DOHH2 (cell line): ENCODE measurements around the gene SMOC2.
"Not testable (repeated sequence)": the region's sequence is repeated elsewhere in the genome, so short reads cannot be mapped to it uniquely, and the experiment has no call there.

Experiments
- EZH2phosphoT487 ChIP-seq: fragments of 200-600 bp; sonication (generic); IDR thresholded peaks from 2 replicates; pipeline ENCODE4 v1.6.1; 2017; ENCODE audit warnings: borderline replicate concordance, mild to moderate bottlenecking, antibody characterized with exemption, low read length, moderate library complexity, mixed read lengths
- TF ChIP-seq, protein P1 (sequence below): fragments of 200-600 bp; sonication (generic); IDR thresholded peaks from one replicate; pipeline ENCODE4 v1.5.1; 2014; ENCODE audit warnings: antibody characterized with exemption, mild to moderate bottlenecking, low read depth, low read length; ENCODE audit not compliant: poor library complexity, severe bottlenecking

DNA sequence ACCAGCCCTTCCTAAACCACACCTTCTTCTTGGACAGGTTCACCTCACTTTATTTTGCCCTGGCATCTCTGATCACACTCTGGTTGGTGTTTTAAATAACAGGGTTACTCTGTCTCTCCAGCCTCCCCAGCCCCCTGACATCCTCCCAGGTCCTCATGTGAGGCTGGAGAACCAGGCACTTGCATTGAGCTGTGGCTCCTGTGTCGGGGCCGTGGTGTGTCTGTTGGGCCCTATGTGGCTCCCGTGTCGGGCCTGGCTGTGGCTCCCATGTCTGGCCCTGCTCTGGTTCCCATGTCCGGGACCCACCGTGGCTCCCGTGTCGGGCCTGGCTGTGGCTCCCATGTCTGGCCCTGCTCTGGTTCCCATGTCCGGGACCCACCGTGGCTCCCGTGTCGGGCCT lies 170.0 kb downstream of the SMOC2 start:
- TF ChIP-seq, protein P1, sequence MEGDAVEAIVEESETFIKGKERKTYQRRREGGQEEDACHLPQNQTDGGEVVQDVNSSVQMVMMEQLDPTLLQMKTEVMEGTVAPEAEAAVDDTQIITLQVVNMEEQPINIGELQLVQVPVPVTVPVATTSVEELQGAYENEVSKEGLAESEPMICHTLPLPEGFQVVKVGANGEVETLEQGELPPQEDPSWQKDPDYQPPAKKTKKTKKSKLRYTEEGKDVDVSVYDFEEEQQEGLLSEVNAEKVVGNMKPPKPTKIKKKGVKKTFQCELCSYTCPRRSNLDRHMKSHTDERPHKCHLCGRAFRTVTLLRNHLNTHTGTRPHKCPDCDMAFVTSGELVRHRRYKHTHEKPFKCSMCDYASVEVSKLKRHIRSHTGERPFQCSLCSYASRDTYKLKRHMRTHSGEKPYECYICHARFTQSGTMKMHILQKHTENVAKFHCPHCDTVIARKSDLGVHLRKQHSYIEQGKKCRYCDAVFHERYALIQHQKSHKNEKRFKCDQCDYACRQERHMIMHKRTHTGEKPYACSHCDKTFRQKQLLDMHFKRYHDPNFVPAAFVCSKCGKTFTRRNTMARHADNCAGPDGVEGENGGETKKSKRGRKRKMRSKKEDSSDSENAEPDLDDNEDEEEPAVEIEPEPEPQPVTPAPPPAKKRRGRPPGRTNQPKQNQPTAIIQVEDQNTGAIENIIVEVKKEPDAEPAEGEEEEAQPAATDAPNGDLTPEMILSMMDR: not testable (repeated sequence)
- TF ChIP-seq EZH2phosphoT487: not testable (repeated sequence)
